ENCODE data around the gene LRRC3B. TPM values are rescaled to one million over a fixed set of nuclear protein-coding genes. Genes with fewer than 3 reads are reported as not detected.

The LRRC3B gene
- total and polyA plus RNA-seq, 2 donors (not counting 3 experiments of a cell fraction or from before 2014, with no cell fraction given): not detected

DNA sequence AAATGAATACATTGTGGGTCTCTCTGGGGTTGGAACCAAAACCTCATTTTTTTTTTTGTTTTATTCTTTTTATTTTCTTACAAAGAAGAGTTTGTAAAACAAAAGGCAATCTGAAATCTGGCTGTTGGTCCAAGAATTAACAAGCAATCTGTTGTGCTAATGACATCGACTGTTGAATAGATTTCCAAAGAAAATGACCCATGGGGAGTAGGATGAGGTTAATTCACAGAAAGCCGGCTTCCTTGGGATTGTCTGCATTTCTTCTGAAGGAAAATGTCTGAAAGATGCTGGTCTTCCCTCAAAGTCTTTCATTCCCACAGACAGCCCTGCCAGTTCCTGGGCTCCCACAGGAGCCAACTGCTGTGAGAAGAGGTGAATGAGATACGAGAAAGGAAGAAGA lies 92.9 kb downstream of the LRRC3B start:
- no peak for TF ChIP-seq GATA2 (IDR thresholded peaks at IDR 0.05; ENCODE audit: insufficient read depth, insufficient read length, low read depth, low read length)
- no peak for TF ChIP-seq POLR2A (IDR thresholded peaks at IDR 0.05; ENCODE audit: low read depth, low read length)
- no peak for TF ChIP-seq EZH2 (IDR thresholded peaks at IDR 0.05; ENCODE audit: borderline replicate concordance, low read depth, low read length, severe bottlenecking)
- TF ChIP-seq FOS (IDR thresholded peaks at IDR 0.05; ENCODE audit: borderline replicate concordance, insufficient read depth, low read length): no peak
- TF ChIP-seq JUN (IDR thresholded peaks at IDR 0.05; ENCODE audit: borderline replicate concordance, insufficient read depth, insufficient read length, low read depth): no peak
- no peak overlapping the region for H2AFZ ChIP-seq (ENCODE audit: low read depth, low read length)
- H3K9ac ChIP-seq (replicated peaks; ENCODE audit: extremely low read depth, insufficient read depth, low read length): no peak overlapping the region
- intact Hi-C loops (cut with micrococcal nuclease) (no loop called here), dilution Hi-C loops (cut with MboI; ENCODE audit: extremely low pct_ligation_motif_present, low sequenced_read_pairs) (no loop called here)
- H4K20me1 ChIP-seq (replicated peaks; ENCODE audit: control insufficient read depth, extremely low read depth, insufficient read depth, low read length): no peaks in the 10 kb centered on the region
- no peak for FAIRE-seq
- H3K27me3 ChIP-seq (ENCODE audit: control insufficient read depth in 2 of 2, insufficient read depth in 2 of 2, low read length in 2 of 2): no peaks in the 10 kb centered on the region
- POLR2A ChIA-PET: no interaction called here
- no TSS peak for BruUV-seq (replicated peaks)
- CTCF ChIA-PET: no interaction called here
- H3K27ac ChIP-seq (ENCODE audit: insufficient read depth, low read depth, low read length): no peak overlapping the region
- no peak for DNase-seq (ENCODE audit: low read depth, low spot score)
- no peaks in the 10 kb centered on the region for H3K9me1 ChIP-seq (replicated peaks; ENCODE audit: control insufficient read depth, extremely low read depth, insufficient read depth, low read length)
- no peaks in the 10 kb centered on the region for H3K36me3 ChIP-seq (ENCODE audit: control insufficient read depth in 2 of 2, extremely low read depth in 1 of 2, insufficient read depth in 2 of 2, low read length in 2 of 2)
- H3K4me2 ChIP-seq (ENCODE audit: insufficient read depth, low read length): no peak overlapping the region
- no peaks in the 10 kb centered on the region for H3K9me3 ChIP-seq (replicated peaks; ENCODE audit: control insufficient read depth, insufficient read depth, low read length)
- H3K4me1 ChIP-seq (ENCODE audit: control insufficient read depth, extremely low read depth, insufficient read depth, low read length): no peaks in the 10 kb centered on the region
- H3K4me3 ChIP-seq (replicated peaks in 1 of 3; ENCODE audit: insufficient read depth in 1 of 3, low read depth in 1 of 3, low read length in 3 of 3): no peak overlapping the region
- H3K79me2 ChIP-seq (ENCODE audit: control insufficient read depth, insufficient read depth, low read length): no peaks in the 10 kb centered on the region

DNA sequence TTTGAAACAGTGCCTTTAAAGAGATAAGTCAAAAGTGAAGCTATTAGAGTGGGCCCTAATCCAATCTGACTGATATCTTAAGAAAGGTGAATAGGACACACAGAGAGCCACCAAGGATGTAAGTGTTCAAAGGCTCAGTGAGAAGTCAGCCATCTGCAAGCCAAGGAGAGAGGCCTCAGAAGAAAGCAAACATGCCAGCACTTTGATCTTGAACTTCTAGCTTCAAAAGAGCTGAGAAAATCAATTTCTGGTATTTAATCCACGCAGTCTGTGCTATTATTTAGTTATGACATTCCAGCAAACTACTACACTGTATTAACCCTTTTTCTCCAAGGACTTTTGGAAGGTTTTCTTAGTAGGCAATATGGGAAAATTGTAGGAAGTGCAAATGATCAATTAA lies 95.7 kb downstream of the LRRC3B start:
- ChIA-PET CTCF (no interaction called here), POLR2A (no interaction called here)
- Histone ChIP-seq H3K9ac (replicated peaks; ENCODE audit: extremely low read depth, insufficient read depth, low read length) (no peak overlapping the region), H3K4me1 (ENCODE audit: control insufficient read depth, extremely low read depth, insufficient read depth, low read length) (no peaks in the 10 kb centered on the region), H2AFZ (ENCODE audit: low read depth, low read length) (no peak overlapping the region), H3K27ac (ENCODE audit: insufficient read depth, low read depth, low read length) (no peak overlapping the region), H3K36me3 (ENCODE audit: control insufficient read depth in 2 of 2, extremely low read depth in 1 of 2, insufficient read depth in 2 of 2, low read length in 2 of 2) (no peaks in the 10 kb centered on the region), H3K4me3 (replicated peaks in 1 of 3; ENCODE audit: insufficient read depth in 1 of 3, low read depth in 1 of 3, low read length in 3 of 3) (no peak overlapping the region), H4K20me1 (replicated peaks; ENCODE audit: control insufficient read depth, extremely low read depth, insufficient read depth, low read length) (no peaks in the 10 kb centered on the region), H3K27me3 (ENCODE audit: control insufficient read depth in 2 of 2, insufficient read depth in 2 of 2, low read length in 2 of 2) (no peaks in the 10 kb centered on the region), H3K79me2 (ENCODE audit: control insufficient read depth, insufficient read depth, low read length) (no peaks in the 10 kb centered on the region), H3K9me3 (replicated peaks; ENCODE audit: control insufficient read depth, insufficient read depth, low read length) (no peaks in the 10 kb centered on the region), H3K4me2 (ENCODE audit: insufficient read depth, low read length) (no peak overlapping the region), H3K9me1 (replicated peaks; ENCODE audit: control insufficient read depth, extremely low read depth, insufficient read depth, low read length) (no peaks in the 10 kb centered on the region)
- TF ChIP-seq FOS (IDR thresholded peaks at IDR 0.05; ENCODE audit: borderline replicate concordance, insufficient read depth, low read length): no peak
- TF ChIP-seq POLR2A (IDR thresholded peaks at IDR 0.05; ENCODE audit: low read depth, low read length): no peak
- TF ChIP-seq, protein P1, sequence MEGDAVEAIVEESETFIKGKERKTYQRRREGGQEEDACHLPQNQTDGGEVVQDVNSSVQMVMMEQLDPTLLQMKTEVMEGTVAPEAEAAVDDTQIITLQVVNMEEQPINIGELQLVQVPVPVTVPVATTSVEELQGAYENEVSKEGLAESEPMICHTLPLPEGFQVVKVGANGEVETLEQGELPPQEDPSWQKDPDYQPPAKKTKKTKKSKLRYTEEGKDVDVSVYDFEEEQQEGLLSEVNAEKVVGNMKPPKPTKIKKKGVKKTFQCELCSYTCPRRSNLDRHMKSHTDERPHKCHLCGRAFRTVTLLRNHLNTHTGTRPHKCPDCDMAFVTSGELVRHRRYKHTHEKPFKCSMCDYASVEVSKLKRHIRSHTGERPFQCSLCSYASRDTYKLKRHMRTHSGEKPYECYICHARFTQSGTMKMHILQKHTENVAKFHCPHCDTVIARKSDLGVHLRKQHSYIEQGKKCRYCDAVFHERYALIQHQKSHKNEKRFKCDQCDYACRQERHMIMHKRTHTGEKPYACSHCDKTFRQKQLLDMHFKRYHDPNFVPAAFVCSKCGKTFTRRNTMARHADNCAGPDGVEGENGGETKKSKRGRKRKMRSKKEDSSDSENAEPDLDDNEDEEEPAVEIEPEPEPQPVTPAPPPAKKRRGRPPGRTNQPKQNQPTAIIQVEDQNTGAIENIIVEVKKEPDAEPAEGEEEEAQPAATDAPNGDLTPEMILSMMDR (IDR thresholded peaks at IDR 0.05; ENCODE audit: extremely low read depth in 1 of 2, insufficient read depth in 1 of 2, low read depth in 1 of 2, low read length in 2 of 2): no peak
- TF ChIP-seq, protein P2, sequence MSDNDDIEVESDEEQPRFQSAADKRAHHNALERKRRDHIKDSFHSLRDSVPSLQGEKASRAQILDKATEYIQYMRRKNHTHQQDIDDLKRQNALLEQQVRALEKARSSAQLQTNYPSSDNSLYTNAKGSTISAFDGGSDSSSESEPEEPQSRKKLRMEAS (IDR thresholded peaks at IDR 0.05; ENCODE audit: insufficient read depth, insufficient read length): no peak
- TF ChIP-seq MYC (IDR thresholded peaks at IDR 0.05; ENCODE audit: low read depth, low read length): no peak
- no peak for TF ChIP-seq JUN (IDR thresholded peaks at IDR 0.05; ENCODE audit: borderline replicate concordance, insufficient read depth, insufficient read length, low read depth)
- no peak for TF ChIP-seq GATA2 (IDR thresholded peaks at IDR 0.05; ENCODE audit: insufficient read depth, insufficient read length, low read depth, low read length)
- TF ChIP-seq POLR2AphosphoS5 (IDR thresholded peaks at IDR 0.05; ENCODE audit: insufficient read depth, low read depth, low read length): no peak
- no peak for TF ChIP-seq EZH2 (IDR thresholded peaks at IDR 0.05; ENCODE audit: borderline replicate concordance, low read depth, low read length, severe bottlenecking)
- intact Hi-C loops (cut with micrococcal nuclease): no loop called here
- DNase-seq (ENCODE audit: low read depth, low spot score): no peak
- dilution Hi-C loops (cut with MboI; ENCODE audit: extremely low pct_ligation_motif_present, low sequenced_read_pairs): no loop called here
- BruUV-seq (replicated peaks): no TSS peak
- FAIRE-seq: no peak

All from endothelial cell of umbilical vein (primary cell).